Activated CD4-positive, alpha-beta T cell treated with anti-CD3 and anti-CD28 coated beads, Interleukin-2, amount 50 U/mL, for 16 hours (primary cell): ENCODE data around the gene CDADC1.
"Not testable (repeated sequence)": the region's sequence is repeated elsewhere in the genome, so short reads cannot be mapped to it uniquely, and the experiment has no call there.

Source experiments
- DNase-seq: peaks from one replicate; pipeline ENCODE4 v3.0.0-alpha.2; 2020

CDADC1 gene

DNA sequence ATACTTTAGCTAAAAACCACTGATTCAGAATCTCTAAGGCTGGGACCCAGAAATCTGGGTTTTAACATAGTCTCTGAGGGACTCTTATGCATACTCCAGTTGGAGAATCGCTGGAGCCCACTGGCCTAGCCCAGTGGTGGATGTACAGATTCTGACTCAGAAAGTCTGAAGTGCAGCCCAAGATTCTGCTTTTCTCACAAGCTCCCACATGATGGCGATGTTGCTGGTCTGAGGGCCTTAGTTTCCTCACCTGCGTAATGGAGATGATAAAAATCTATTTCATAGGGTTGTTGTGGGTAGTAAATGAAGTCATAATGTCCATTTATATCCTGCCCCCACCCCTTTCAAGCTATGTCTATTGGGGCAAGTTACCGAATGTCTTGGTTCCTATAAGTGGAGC lies 7.7 kb upstream of the CDADC1 start:
- DNase-seq = peak; percentile 56

- no peak for DNase-seq
These were observed 6.4 kb upstream of the CDADC1 start for GRCh38 chr13:49241296-49241695.

DNA sequence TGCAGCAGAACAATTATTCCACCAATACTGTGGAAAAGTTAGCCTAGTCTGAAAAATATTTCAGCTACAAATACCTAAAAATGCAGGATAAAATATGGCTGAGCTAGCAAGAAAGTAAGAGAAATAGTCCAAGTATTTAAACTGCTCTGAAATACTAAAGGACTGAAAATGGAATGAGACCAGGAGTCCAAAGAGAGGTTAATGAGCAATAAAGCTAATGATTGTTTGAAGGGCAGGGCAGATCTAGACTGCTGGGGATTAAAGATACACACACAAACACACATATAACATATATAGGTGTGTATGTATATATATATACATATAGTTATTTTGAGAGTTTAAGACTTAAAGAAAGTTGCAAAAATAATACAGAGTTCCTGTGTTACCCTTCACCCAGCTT lies 2.6 kb upstream of the CDADC1 start:
- DNase-seq = no peak

DNA sequence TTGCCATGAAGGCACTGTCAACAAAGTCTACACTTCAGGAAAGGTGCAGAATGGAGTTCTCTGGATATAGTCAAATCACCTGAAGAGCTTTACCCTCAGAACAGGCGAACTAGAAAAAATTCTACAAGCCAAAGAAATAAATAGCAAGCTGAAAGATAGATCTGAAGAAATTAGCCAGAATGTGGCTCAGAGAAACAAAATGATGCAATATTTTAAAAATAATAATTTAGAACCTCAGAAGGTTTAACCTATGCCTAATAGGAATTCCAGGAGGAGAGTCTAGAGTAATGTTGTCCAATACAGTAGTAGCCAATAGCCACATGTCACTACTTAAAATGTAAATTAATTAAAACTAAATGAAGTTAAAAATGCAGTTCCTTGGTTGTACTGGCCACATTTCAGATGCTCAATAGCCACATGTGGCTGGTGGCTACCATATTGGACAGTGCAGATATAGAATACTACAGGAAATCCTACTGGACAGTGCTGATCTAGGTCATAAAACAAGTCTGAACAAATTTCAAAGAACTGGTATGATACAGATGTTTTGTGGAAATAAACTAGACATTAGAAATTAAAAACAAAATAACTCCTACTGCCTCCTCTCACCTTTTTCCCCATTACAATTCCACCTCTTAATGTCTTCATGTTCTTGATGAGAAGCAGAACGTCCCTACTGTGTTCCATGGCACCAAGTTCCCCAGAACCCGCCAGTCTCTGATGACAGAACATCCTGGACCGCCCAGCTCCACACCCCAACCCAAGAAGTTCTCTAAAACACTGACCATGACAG lies 679 bp upstream of the CDADC1 start:
- no peak for DNase-seq

GRCh38 chr13:49248622-49249002 lies 887 bp downstream of the CDADC1 start:
- peak; percentile 9 for DNase-seq

- no peak for DNase-seq
These were observed 3.6 kb downstream of the CDADC1 start for GRCh38 chr13:49251326-49251725.

DNA sequence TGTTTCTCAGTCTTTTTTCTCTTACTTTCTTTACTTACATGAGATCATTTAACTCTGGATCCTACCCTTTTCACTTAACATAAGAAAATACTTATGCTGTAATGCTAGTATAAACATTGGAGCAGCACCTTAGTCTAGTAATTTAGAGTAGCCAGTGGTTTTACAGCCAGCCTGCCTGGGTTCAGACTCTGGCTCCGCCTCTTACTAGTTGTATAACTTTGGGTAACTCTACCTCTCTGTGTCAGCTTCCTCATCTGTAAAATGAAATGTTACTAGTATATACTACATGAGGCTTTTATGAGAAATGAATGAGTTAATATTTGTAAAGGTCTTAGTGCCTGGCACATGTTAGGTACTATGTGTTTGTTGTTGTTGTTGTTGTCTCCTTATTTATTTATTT lies 5.6 kb downstream of the CDADC1 start:
- DNase-seq = no peak

DNA sequence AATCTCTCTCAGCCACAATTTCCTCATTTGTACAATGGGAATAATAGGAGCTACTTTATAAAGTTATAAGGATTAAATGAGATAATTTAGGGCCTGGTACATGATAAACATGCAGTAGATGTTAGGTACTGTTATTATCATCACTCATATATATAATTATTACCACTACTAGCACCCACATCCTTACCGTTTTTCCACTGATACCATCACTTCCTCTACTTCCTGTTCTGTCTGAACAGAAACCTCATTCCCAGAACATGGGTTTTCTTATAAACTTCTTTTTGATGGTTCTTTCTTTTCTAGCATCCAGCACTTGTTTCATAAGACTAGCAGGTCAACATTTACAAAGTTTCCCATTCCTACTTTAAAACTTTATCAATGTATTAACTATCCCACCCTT lies 6.3 kb downstream of the CDADC1 start:
- no peak for DNase-seq

DNA sequence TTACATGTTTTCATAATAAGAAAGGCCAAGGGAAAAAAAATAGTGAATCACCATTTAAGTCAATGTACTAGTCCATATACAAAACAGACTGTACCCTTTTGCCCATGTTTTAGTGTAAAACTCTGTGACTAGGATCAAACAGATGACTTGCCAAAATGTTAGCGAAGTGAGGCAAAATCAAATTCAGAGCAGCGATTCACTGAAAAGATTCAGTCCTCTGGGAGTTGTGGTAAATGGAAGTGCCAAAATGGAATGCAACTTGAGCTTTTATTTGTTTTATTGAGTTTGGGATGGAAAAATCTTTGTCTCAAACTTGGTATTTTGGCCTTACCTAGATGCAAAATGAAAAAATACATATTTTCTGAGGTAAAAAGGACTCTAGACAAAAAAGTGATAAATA lies 9.1 kb downstream of the CDADC1 start:
- DNase-seq = no peak

DNA sequence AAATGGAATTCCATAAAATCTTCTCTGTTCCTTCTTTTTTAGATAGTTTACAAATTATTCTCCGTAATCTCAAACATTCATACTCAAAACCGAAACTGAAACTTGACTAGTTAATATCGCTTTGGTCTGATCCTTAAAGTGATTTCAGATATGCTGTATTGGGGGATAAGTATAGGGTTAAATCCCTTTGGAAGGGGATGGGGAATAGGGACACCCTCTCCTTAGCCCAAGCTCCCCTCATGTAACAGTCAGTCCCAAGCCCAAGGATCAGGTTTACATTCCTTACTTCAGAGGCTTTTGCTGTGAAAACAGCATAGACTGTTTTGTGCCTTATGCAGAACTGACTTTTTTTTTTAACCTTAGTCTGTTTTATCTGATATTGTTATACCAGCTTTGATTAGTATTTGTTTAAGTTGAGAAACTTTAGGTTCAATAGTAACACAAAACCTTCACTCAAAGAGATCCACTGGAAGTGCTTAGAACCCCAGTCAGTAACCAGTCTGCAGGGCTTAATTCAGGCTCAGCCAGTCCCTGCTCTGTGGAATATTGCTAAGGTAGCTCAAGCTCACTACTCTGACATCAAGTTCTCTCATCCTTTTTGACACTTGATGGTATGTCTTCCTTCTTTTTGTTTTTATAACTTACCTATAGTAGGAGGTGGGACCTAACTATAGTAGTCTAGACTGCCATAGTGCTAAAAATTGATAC lies 10.5 kb downstream of the CDADC1 start:
- DNase-seq = no peak

- no peak for DNase-seq
These were observed 11.9 kb downstream of the CDADC1 start for GRCh38 chr13:49259586-49259985.

DNA sequence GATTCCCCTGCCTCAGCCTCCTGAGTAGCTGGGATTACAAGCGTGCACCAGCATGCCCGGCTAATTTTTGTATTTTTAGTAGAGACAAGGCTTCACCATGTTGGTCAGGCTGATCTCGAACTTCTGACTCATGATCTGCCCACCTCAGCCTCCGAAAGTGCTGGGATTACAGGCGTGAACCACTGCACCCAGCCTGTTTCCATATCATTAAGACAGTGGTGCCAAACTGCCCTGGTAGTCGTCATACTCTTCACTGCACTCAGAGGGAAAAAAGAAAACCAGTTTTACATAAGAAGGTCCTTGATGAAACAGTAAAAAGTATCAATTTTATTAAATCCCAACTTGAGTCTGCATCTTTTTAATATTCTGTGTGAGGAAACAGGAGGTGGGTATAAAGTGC lies 14.9 kb downstream of the CDADC1 start:
- DNase-seq = no peak

DNA sequence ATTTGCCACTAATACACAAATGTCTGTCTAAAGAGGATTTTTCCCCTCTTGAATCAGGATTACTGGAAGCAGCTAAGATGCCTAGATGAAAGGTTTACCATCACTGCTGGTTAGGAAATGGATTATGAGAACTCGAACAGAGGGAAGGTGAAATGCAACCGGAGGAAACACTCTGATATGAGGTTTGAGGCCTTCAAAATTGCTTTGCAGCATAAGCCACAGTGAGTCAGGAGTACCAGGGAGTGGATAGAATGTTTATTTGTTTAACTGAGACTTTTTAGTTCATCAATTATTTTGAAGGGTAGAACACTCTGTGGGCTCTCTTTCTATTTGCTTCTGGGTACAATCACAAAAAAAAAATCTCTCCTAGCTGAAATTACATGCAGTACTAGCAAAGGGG lies 18.1 kb downstream of the CDADC1 start:
- no peak for DNase-seq

GRCh38 chr13:49271264-49271663 lies 23.5 kb downstream of the CDADC1 start:
- peak; percentile 44 for DNase-seq

DNA sequence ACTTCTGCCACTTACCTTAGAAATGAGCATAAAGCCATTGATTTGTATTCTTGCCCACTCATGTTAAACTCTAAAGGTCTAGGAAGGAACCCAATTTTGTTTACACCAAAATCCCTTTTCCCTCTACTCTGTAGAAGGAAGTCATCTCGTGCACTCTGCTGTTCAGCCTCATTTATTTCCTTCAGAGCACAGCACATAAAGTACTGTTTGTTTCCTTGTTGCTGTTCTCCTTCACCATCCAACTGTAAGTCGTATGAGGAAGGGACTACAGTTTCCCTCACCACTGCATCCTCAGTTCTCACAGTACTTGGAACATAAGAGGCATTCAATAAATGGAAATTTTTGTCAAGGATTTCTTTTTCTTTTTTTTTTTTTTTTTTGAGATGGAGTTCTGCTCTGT lies 24.6 kb downstream of the CDADC1 start:
- DNase-seq = no peak

DNA sequence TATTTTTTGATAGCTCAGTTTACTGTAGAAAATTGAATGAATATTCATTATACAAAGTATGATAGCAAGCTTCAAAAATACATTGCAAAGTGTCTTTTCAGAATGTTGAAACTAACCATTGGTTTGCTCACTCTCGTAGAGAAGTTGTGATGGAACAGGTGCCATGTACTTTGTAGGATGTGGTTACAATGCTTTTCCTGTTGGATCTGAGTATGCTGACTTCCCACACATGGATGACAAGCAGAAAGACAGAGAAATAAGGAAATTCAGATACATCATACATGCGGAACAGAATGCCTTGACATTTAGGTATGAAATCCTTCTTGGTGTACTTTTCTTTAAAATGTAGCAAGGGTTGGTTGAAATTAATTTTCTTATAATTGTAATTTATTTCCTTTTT lies 30.5 kb downstream of the CDADC1 start:
- no peak for DNase-seq

DNA sequence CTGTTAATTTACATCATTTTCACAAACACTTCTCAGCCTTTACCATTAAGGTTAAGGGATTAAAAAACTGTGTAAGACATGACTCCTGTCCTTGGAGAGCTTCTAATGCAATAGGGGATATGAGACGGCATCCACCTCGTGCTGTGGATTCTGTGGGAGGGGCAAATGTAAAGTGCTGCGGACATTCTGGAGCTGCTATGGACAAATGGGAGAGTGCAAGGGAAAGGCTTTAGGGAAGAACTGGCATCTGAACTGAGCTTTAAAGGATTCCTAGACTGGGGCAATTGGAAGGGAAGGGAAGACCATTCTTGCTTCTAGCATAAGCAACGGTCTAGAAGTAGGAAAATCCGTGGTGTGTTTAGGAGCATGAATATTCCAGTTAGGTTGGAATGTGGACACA lies 31.4 kb downstream of the CDADC1 start:
- DNase-seq = no peak

DNA sequence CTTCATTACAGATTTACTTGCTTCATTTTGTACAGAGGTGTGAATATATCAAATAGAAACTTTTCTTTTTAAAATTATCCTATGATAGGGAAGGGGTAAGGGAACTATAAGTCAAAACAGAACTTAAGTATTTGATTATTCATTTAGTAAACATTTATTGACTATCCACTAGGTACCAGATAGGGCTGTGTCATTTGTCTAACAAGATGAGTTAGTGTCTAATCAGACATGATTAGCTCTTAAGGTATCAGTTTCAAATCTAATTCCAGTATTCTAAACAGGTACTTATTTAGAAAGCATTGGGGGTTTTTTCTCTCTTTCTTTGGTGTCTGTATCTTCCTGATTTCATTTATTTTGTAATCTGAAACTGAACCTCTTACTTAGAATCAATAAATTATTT lies 32.2 kb downstream of the CDADC1 start:
- no peak for DNase-seq

DNA sequence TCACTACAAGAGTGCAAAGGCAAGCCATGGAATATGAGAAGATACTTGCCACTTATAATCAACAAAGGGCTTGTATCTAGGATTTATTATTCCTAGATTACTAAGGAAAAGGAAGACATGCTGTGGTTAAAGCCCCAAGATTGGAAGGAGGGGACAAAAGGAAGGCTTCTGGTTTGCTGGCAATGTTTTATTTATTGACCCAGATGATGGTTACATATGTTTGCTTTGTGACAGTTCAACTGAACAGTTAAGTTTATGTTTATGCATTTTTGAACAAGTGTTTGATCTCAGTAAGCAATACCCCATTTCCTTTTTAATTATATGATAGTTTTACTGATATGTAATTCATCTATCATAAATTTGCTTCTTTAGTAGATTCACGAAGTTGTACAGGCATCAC lies 40.3 kb downstream of the CDADC1 start:
- DNase-seq = no peak

DNA sequence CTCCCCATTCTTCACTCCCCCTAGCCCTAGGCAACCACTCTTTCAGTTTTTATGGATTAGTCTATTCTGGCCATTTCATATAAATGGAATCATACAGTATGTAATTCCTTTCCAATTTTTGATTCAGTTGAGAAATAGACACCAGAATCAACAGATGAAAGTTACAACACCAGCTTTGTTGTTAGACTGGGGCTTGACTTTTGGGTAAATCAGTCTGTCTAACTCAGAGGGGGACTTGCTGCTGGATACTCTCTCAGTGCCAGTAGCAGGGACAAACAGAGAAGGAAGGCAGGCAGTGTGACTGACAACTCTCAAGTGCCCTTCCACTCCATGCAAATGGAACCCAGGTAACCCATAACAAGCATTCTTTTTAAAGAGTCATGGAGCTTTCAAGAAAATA lies 40.7 kb downstream of the CDADC1 start:
- DNase-seq = no peak

DNA sequence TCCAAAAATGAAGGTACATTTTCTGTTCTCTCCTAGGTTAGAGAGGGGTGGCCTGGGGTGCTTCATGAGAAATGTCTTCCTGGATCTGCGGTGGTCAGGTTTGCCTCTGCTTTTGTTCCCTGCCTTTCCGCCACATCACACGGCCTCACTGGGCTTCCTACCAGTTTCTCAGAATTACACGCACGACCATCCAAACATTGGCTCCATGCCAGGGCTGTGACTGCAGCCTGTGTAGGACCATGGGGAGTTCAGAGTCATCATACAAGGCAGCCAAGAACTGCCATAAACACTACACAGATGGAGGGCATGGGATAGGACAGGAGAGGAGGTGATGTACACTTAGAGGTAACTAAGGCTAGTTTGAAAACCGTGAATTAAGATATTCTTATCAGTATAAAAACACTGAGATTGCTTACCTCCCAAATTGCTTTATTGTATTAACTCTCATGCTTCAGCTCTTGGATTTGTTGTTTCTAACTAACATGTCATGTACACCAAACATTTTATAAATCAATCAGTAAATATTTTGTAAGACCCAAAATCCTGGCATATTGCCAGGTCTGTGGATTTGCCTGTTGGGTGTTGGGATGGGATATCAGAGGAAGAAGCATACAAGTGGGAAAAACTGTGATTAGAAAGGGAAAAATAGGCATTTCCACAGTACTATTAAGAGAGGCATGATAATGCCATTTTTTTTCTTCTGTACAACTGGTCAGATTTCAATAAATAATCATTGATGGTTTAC lies 45.2 kb downstream of the CDADC1 start:
- DNase-seq = no peak

DNA sequence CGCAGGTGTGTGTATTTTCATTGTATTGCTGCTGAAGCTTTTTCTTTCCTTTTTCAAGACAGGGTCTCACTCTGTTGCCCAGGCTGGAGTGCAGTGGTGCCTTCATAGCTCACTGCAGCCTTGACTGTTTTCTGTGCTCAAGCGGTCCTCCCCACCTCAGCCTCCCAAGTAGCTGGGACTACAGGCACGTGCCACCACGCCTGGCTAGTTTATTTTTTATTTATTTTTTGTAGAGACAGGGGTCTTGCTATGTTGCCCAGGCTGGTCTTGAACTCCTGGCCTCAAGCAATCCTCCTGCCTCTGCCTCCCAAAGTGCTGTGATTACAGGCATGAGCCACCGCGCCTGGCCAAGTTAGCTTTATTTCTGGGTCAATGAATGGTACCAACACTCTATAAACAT lies 47.0 kb downstream of the CDADC1 start:
- not testable (repeated sequence) for DNase-seq

- no peak for DNase-seq
These were observed 47.5 kb downstream of the CDADC1 start for GRCh38 chr13:49295244-49295643.

DNA sequence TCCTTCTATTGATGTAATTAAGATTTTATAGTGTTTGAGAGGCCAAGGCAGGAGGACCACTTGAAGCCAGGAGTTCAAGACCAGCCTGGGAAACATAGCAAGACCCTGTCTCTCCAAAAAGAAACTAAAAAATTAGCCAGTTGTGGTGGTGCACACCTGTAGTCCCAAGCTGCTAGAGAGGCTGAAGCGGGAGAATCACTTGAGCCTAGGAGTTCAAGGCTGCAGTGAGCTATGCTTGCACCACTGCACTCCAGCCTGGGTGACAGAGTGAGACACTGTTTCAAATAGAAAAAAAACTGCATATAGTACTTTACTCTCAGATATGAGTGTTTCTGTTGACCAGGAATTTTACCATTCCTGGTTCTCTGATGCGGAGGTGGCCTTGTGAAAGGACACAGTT lies 48.9 kb downstream of the CDADC1 start:
- DNase-seq = no peak
